GM12878 (cell line): Measurements from ENCODE around the gene GM2A. TPM values are rescaled to one million over a fixed set of nuclear protein-coding genes. Genes with fewer than 3 reads are reported as not detected.

Source experiments
- ATAC-seq: fragments of 200-7000 bp; cut with Tn5 transposase; 3 replicates; pipeline ENCODE4 v1.9.1; 2020; ENCODE audit warnings: mild to moderate bottlenecking, moderate library complexity
- BruUV-seq: library from RNA; stranded (reverse); fragments of 400-500 nt; replicated peaks from 2 replicates; lab custom pipeline; 2021; lab: Mats Ljungman, UMichigan
- CTCF ChIA-PET: fragments of 300-600 bp; sonication (Branson Sonifier 250); formaldehyde crosslinking; extraction: SDS; loops from one replicate; lab custom pipeline; 2021; ENCODE audit warnings: inconsistent platforms; lab: Yijun Ruan, JAX
- POLR2A ChIA-PET: fragments of 350-600 bp; formaldehyde crosslinking; extraction: SDS; loops from one replicate; lab custom pipeline; 2021; ENCODE audit warnings: inconsistent platforms; lab: Charles Lee
- RAD21 ChIA-PET: fragments of 300-600 bp; sonication (Branson Sonifier 250); formaldehyde crosslinking; loops from one replicate; lab custom pipeline; 2023; ENCODE audit warnings: antibody characterized with exemption; ENCODE audit not compliant: unreplicated experiment; lab: Charles Lee
- SMC1A ChIA-PET: fragments of 300-600 bp; sonication (Branson Sonifier 250); formaldehyde crosslinking; loops from one replicate; lab custom pipeline; 2023; ENCODE audit not compliant: unreplicated experiment, uncharacterized antibody; lab: Charles Lee
- DNase-seq: peaks from one replicate; pipeline ENCODE4 v3.0.0-alpha.2; 2011; ENCODE audit warnings: low read depth, low spot score
- FAIRE-seq: peaks from 3 replicates; lab custom pipeline; 2011; peaks lifted over from hg19 to GRCh38; lab: Jason Lieb, UNC
- H2AFZ ChIP-seq: 2 replicates; pipeline ENCODE4 v1.6.0; 2011; ENCODE audit warnings: low read depth, low read length, control low read depth; ENCODE audit not compliant: control insufficient read depth
- H3K27ac ChIP-seq: 2 replicates; pipeline ENCODE4 v1.5.1; 2011; ENCODE audit warnings: control low read depth; ENCODE audit not compliant: control insufficient read depth, insufficient read depth
- H3K27me3 ChIP-seq, 2 experiments: replicated peaks in 1 of 2; 2 replicates each; pipeline versions ENCODE4 v1.6.0 to v1.6.1; 2011; ENCODE audit warnings: low read length in 1 of 2; ENCODE audit not compliant: control insufficient read depth in 2 of 2, insufficient read depth in 2 of 2
- H3K36me3 ChIP-seq, 2 experiments: 2 replicates each; pipeline ENCODE4 v1.5.1; 2011; ENCODE audit warnings: low read length in 1 of 2; ENCODE audit not compliant: control insufficient read depth in 2 of 2, insufficient read depth in 2 of 2
- H3K4me1 ChIP-seq: 2 replicates; pipeline ENCODE4 v1.6.1; 2011; ENCODE audit warnings: mild to moderate bottlenecking, low read length, moderate library complexity, mixed read lengths; ENCODE audit not compliant: control insufficient read depth, insufficient read depth
- H3K4me2 ChIP-seq: 2 replicates; pipeline ENCODE4 v1.6.0; 2011; ENCODE audit warnings: control low read depth; ENCODE audit not compliant: control insufficient read depth, insufficient read depth
- H3K4me3 ChIP-seq: fragments of 200-600 bp; sonication (generic); 2 replicates; pipeline ENCODE4 v1.5.1; 2016
- H3K79me2 ChIP-seq: 2 replicates; pipeline ENCODE4 v1.6.0; 2011; ENCODE audit warnings: low read length; ENCODE audit not compliant: control insufficient read depth, insufficient read depth
- H3K9ac ChIP-seq: 2 replicates; pipeline ENCODE4 v1.8.0; 2011; ENCODE audit warnings: low read length, control low read depth, mixed read lengths; ENCODE audit not compliant: control insufficient read depth, insufficient read depth
- H3K9me3 ChIP-seq: replicated peaks from 3 replicates; pipeline ENCODE4 v1.5.1; 2011; ENCODE audit warnings: mild to moderate bottlenecking, low read length; ENCODE audit not compliant: control insufficient read depth, insufficient read depth
- H4K20me1 ChIP-seq: 2 replicates; pipeline ENCODE4 v1.6.0; 2011; ENCODE audit not compliant: control insufficient read depth, insufficient read depth
- BRCA1 ChIP-seq: IDR thresholded peaks from 2 replicates; pipeline ENCODE4 v1.6.1; 2011; ENCODE audit warnings: low read depth, low read length, improper control_type of control experiment
- CBX5 ChIP-seq: sonication (generic); IDR thresholded peaks from 2 replicates; pipeline ENCODE4 v1.6.1; 2016; ENCODE audit warnings: low read depth, moderate library complexity, mild to moderate bottlenecking, inconsistent platforms
- CEBPB ChIP-seq, 2 experiments: fragments of 150-350 bp in 1 of 2; IDR thresholded peaks; 2 replicates each; pipeline ENCODE4 v1.6.1; 2012 to 2014; ENCODE audit warnings: low read depth in 2 of 2, low read length in 2 of 2, borderline replicate concordance in 1 of 2, inconsistent platforms in 1 of 2
- HCFC1 ChIP-seq: fragments of 150-350 bp; IDR thresholded peaks from 2 replicates; pipeline ENCODE4 v1.6.1; 2014; ENCODE audit warnings: low read length
- HDAC2 ChIP-seq: fragments of 200-600 bp; sonication (generic); IDR thresholded peaks from 2 replicates; pipeline ENCODE4 v1.6.1; 2017
- HDAC6 ChIP-seq: fragments of 200-600 bp; sonication (generic); IDR thresholded peaks from one replicate; pipeline ENCODE4 v1.8.0; 2017; ENCODE audit warnings: antibody characterized with exemption; ENCODE audit not compliant: unreplicated experiment
- IKZF2 ChIP-seq, 2 experiments: fragments of 450-650 bp; IDR thresholded peaks; 2 replicates each; pipeline ENCODE4 v1.6.1; 2017; ENCODE audit warnings: mild to moderate bottlenecking in 2 of 2, moderate library complexity in 2 of 2
- JUND ChIP-seq: IDR thresholded peaks from 2 replicates; pipeline ENCODE4 v1.6.1; 2012; ENCODE audit warnings: low read depth, mild to moderate bottlenecking, low read length, improper control_type of control experiment, moderate library complexity
- KDM1A ChIP-seq: fragments of 200-600 bp; sonication (generic); IDR thresholded peaks from 2 replicates; pipeline ENCODE4 v1.6.1; 2016; ENCODE audit warnings: borderline replicate concordance
- NFYB ChIP-seq: IDR thresholded peaks from 2 replicates; pipeline ENCODE4 v1.6.1; 2011; ENCODE audit warnings: low read depth, mild to moderate bottlenecking, low read length, improper control_type of control experiment, moderate library complexity; ENCODE audit not compliant: insufficient read depth
- POU2F2 ChIP-seq: IDR thresholded peaks from 3 replicates; pipeline ENCODE4 v1.6.1; 2011; ENCODE audit warnings: low read depth, mild to moderate bottlenecking, low read length, borderline replicate concordance
- WGBS: methylation state at CpG from one replicate; pipeline ENCODE4 v1.1.6; 2016; ENCODE audit warnings: low lambda C conversion rate; ENCODE audit not compliant: insufficient replicate concordance, insufficient coverage; ENCODE audit errors: missing lambda C conversion rate; 5-methylcytosine and 5-hydroxymethylcytosine counted together
- in situ Hi-C: fragments of 300-500 bp; cut with MboI; formaldehyde crosslinking; loops from 9 replicates; pipeline ENCODE4 v1.14.3; 2018; ENCODE audit warnings: mixed read lengths
- intact Hi-C: fragments of 100-400 bp; cut with micrococcal nuclease; formaldehyde crosslinking; loops from one replicate; pipeline ENCODE4 v1.14.2; 2022; ENCODE audit not compliant: unreplicated experiment
- polyA plus RNA-seq, 11 experiments: library from polyadenylated mRNA; depleted of rRNA in 4 of 11; unstranded in 6 of 11; stranded (reverse) in 5 of 11; fragments of >200 nt; fragmentation: Nextera tagmentation in 4 of 11; fragmentation: Illumina TruSeq in 1 of 11; extraction: Ambion mirVana in 4 of 11; extraction: Trizol in 1 of 11; gene quantifications; 1 replicate in 1 of 11; 2 replicates in 10 of 11; pipeline versions ENCODE4 v1.2.1 to v1.2.3, GENCODE V29; 2011 to 2016; ENCODE audit warnings: inconsistent platforms in 2 of 11, missing spikeins in 2 of 11, low read depth in 1 of 11
- total RNA-seq, 4 experiments: library from RNA; depleted of rRNA in 3 of 4; stranded (reverse); fragments of >200 nt in 3 of 4; fragmentation: Illumina TruSeq in 1 of 4; extraction: Trizol in 1 of 4; gene quantifications; 2 replicates each; pipeline versions ENCODE4 v1.2.1 to v1.2.3, GENCODE V29; 2013 to 2021
- TF ChIP-seq, protein P1 (sequence below): fragments of 150-350 bp; IDR thresholded peaks from 2 replicates; pipeline ENCODE4 v1.6.1; 2014; ENCODE audit warnings: mild to moderate bottlenecking, low read depth, low read length

Gene GM2A
- total and polyA plus RNA-seq, 10 of the 15 experiments (the other 5 are each of a cell fraction or from before 2014, with no cell fraction given) = 33.6 to 106 (median 68.2) TPM

DNA sequence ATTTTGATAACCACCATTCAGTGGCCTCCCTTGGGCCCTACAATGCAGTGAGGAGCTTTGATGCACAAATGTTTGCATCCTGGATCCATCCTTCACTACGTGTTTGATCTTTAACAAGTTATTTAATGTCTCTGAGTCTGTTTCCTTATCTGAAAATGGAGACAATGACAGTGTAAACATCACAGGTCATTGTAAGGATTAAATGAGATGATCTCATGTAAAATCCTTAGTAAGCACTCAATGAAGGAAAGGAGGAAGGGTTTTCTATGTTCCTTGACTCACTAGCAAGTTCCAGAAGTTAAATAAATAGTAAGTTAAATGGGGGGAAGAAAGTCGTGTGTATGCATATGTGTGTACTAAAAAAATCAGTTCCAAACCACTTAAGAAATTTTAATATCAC lies 60.4 kb downstream of the GM2A start:
- intact Hi-C loops (loop anchor here (10.0 kb wide), 2 partner anchors 309 to 509 kb away; no protein-coding TSS in a partner anchor), in situ Hi-C loops (no loop called here)
- H3K27ac ChIP-seq = no peak overlapping the region
- POLR2A ChIA-PET = no interaction called here
- H3K4me3 ChIP-seq = no peak overlapping the region
- RAD21 ChIA-PET = interaction anchor here (0.9 to 1.3 kb wide), 3 partner anchors 15 to 261 kb away, joined by 3 to 5 read pairs (median 3); partner anchors contain the start of gene GM2A
- WGBS = 2% methylated on average over 2 of the region's 2 CpGs
- H3K79me2 ChIP-seq = no peaks in the 10 kb centered on the region
- H3K4me1 ChIP-seq = no peaks in the 10 kb centered on the region
- FAIRE-seq (no peak), DNase-seq (no peak), ATAC-seq (no peak)
- H2AFZ ChIP-seq = no peak overlapping the region
- CTCF ChIA-PET = interaction anchor here (0.9 to 2.2 kb wide), 6 partner anchors 15 to 261 kb away, joined by 3 to 7 read pairs (median 4); no protein-coding TSS in a partner anchor
- no peak overlapping the region for H3K4me2 ChIP-seq
- H3K9me3 ChIP-seq = no peaks in the 10 kb centered on the region; the same call in 2 of the 3 replicates
- no TSS peak for BruUV-seq
- H3K27me3 ChIP-seq = no peaks in the 10 kb centered on the region; a peak in 1 of 4 replicates
- no peaks in the 10 kb centered on the region for H3K36me3 ChIP-seq
- no peaks in the 10 kb centered on the region for H4K20me1 ChIP-seq
- no peak overlapping the region for H3K9ac ChIP-seq
- TF ChIP-seq HDAC2 = no peak
- TF ChIP-seq POU2F2 = no peak
- TF ChIP-seq KDM1A = no peak
- no peak for TF ChIP-seq HDAC6
- TF ChIP-seq NFYB = no peak
- TF ChIP-seq CBX5 = no peak
- TF ChIP-seq IKZF2 (IDR thresholded peaks at IDR 0.05) = no peak
- TF ChIP-seq BRCA1 = no peak
- no peak for TF ChIP-seq HCFC1
- TF ChIP-seq, protein P1, sequence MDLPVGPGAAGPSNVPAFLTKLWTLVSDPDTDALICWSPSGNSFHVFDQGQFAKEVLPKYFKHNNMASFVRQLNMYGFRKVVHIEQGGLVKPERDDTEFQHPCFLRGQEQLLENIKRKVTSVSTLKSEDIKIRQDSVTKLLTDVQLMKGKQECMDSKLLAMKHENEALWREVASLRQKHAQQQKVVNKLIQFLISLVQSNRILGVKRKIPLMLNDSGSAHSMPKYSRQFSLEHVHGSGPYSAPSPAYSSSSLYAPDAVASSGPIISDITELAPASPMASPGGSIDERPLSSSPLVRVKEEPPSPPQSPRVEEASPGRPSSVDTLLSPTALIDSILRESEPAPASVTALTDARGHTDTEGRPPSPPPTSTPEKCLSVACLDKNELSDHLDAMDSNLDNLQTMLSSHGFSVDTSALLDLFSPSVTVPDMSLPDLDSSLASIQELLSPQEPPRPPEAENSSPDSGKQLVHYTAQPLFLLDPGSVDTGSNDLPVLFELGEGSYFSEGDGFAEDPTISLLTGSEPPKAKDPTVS = no peak
- TF ChIP-seq JUND = no peak
- TF ChIP-seq CEBPB (IDR thresholded peaks at IDR 0.05; ENCODE audit: borderline replicate concordance in 1 of 2, low read depth in 2 of 2, low read length in 2 of 2) = no peak
- SMC1A ChIA-PET = interaction anchor here (1.0 to 1.6 kb wide), 3 partner anchors 13 to 1747 kb away, joined by 3 to 9 read pairs (median 7); no protein-coding TSS in a partner anchor
